GM10847 (cell line): Measurements from ENCODE around the gene PARP8.

Experiments
- POLR2A ChIP-seq: IDR thresholded peaks from 2 replicates; pipeline ENCODE4 v1.6.1; 2011; ENCODE audit not compliant: insufficient read length; ENCODE audit errors: extremely low read depth

The PARP8 gene

GRCh38 chr5:50684721-50685120, 18.3 kb downstream of the PARP8 start:
- TF ChIP-seq POLR2A = no peak

GRCh38 chr5:50687548-50687947, 21.1 kb downstream of the PARP8 start:
- no peak for TF ChIP-seq POLR2A

GRCh38 chr5:50691399-50692016, 25.1 kb downstream of the PARP8 start:
- no peak for TF ChIP-seq POLR2A

- TF ChIP-seq POLR2A = no peak
These were observed 27.7 kb downstream of the PARP8 start for GRCh38 chr5:50694027-50694590.

GRCh38 chr5:50697739-50698138, 31.3 kb downstream of the PARP8 start:
- no peak for TF ChIP-seq POLR2A

- TF ChIP-seq POLR2A = no peak
These were observed 33.3 kb downstream of the PARP8 start for GRCh38 chr5:50699737-50700136.

- no peak for TF ChIP-seq POLR2A
These were observed 34.3 kb downstream of the PARP8 start for GRCh38 chr5:50700706-50701105.

GRCh38 chr5:50702615-50703366, 36.4 kb downstream of the PARP8 start:
- no peak for TF ChIP-seq POLR2A

- TF ChIP-seq POLR2A = no peak
These were observed 36.9 kb downstream of the PARP8 start for GRCh38 chr5:50703367-50703666.

- no peak for TF ChIP-seq POLR2A
These were observed 38.3 kb downstream of the PARP8 start for GRCh38 chr5:50704730-50705129.

- no peak for TF ChIP-seq POLR2A
These were observed 43.0 kb downstream of the PARP8 start for GRCh38 chr5:50709471-50709870.

- TF ChIP-seq POLR2A = no peak
These were observed 44.4 kb downstream of the PARP8 start for GRCh38 chr5:50710838-50711237.

- no peak for TF ChIP-seq POLR2A
These were observed 44.8 kb downstream of the PARP8 start for GRCh38 chr5:50711280-50711679.

GRCh38 chr5:50712479-50712878, 46.0 kb downstream of the PARP8 start:
- no peak for TF ChIP-seq POLR2A

GRCh38 chr5:50715001-50715400, 48.6 kb downstream of the PARP8 start:
- TF ChIP-seq POLR2A = no peak

GRCh38 chr5:50716134-50716533, 49.7 kb downstream of the PARP8 start:
- no peak for TF ChIP-seq POLR2A

- TF ChIP-seq POLR2A = no peak
These were observed 51.2 kb downstream of the PARP8 start for GRCh38 chr5:50717651-50718050.
